Dermis blood vessel endothelial cell (primary cell): Measurements from ENCODE around the gene ELOVL3. TPM values are rescaled to one million over a fixed set of nuclear protein-coding genes. Genes with fewer than 3 reads are reported as not detected.

Experiments used
- DNase-seq: peaks from one replicate; pipeline ENCODE4 v3.0.0; 2010
- total RNA-seq: library from RNA; depleted of rRNA; stranded (reverse); fragments of >200 nt; gene quantifications from 2 replicates; pipeline ENCODE4 v1.2.3, GENCODE V29; 2014

The ELOVL3 gene
- total RNA-seq, 1 donor from 2014 or later, result not detected

DNA sequence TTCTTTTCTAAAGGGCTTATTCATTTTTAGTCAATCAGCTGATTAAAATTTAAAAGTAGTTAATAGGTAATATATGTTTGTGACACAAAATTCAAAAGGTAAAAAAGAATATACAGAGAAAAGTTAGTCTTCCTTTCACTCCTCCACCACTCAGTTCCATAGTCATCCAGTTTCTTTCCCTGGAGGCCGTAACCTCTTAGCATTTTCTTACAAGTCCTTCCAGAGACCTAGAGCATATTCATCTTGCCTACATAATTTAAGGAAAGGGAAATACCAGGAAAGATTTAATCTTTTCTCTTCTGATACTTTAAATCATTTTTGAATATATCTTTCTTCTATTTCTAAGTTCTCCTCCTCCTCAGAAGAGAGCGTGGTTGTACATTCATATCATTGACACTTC, 29.3 kb downstream of the ELOVL3 start:
- DNase-seq, result no peak

DNA sequence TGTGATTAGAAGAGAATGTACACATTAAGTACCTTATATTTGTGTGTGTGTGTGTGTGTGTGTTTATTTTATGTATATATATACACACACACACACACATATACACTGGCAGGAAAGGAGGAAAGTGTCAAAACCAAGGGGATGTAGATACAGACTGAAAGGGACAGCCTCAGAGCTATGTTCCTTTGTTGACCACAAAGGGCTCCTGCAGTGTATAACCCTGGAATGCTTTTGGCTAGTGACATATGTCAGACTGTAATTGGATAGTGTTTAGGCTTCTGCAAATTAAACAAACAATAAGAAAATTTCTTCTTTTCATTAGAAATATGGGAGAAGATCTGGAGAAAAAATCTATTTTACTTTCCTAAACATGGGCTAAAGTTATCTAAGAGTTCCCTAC, 35.1 kb downstream of the ELOVL3 start:
- DNase-seq, result no peak

DNA sequence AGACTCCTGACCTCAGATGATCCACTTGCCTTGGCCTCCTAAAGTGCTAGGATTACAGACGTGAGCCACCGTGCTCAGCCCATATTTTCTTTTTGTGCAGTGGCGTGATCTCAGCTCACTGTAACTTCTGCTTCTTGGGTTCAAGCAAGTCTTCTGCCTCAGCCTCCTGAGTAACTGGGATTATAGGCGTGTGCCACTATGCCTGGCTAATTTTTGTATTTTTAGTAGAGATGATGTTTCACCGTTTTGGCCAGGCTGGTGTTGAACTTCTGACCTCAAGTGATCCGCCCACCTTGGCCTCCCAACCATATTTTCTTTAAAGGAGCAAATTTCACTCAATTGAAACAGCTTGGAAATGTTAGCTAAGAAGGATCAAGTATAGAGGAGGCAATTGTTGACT, 35.7 kb downstream of the ELOVL3 start:
- DNase-seq, result no peak

DNA sequence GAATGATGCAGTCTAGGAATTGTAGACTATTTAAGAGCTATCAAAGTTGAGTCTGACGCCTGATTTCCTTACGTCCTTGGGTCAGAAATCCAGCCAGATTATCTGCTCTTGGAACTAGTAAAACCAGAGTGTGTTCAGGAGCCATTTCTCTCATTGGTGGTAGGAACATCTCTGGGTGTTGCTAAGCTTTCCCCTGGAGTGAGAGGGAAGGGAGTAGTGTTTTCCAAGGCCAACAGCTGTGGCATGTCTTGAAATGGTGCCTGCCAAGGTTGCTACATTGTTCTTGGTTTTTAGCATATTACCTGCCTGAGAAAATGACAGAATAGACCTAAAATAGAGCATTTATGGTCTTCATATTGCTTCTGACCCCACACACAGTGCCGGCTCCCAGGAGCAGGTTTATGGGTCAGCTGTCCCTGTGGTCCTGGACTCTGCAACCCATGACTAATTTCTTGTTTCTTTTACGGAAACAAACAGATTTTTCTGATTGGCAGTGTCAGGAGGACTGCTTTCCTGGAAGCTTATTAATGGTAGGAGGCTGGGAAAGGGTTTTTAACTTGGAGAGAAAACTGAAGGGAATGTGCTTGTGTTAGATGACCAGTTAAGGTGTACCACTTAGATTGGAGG, 36.8 kb downstream of the ELOVL3 start:
- DNase-seq, result peak; percentile 50

DNA sequence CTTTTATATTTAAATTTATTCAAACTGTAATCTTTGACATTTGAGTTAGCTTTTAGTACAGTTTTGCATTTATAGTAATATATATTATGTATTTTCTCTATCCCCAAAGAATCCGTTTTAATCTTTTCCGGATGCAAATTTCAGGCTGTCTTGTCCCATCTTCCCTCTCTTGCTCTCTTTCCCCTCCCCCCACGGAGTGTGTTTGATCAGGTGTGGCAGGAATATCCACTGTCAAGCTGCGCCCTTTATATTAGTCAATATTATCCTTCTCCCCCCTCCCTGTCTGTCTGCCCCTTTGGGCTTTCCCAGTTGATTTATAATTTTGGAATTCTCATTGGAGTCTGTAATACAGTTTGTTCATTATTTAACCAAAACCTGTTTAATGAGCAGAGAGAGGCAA, 38.3 kb downstream of the ELOVL3 start:
- no peak for DNase-seq

DNA sequence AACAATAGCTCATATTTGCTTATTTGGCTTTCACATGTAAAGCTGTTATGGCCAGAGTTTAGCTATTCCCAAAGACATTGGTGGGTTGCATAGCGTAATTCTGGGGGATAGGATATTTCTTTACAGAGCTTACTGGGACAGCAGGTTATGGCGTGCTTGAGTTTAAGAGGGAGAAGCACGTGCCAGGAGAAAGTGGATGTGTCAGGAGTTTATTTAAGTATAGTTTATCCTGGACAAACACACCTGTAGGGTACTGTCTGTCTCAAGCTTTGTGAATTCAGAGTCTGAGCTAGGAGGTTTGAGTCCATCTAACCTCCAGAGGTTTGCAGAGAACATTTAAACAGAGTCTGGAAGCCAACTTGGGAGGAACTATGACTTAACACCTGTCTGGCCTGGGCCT, 40.6 kb downstream of the ELOVL3 start:
- no peak for DNase-seq

DNA sequence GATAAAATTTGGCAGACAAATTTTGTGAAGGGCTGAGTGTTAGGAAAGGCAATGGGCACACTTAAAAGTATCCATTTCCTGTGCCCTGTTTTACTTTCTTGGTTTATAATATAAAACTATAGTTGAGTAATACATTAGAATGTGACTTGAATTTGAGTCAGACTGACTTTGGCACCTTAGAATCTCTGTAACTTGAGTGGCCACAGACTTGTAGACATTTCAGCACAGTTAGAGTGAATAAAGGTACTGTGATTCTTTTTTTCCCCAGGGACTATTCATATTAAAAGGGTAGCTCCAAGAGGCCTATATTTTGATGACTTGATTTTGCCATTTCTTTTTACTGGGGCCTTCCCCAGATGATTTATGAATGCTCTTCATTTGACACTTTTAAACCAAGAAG, 41.6 kb downstream of the ELOVL3 start:
- no peak for DNase-seq

DNA sequence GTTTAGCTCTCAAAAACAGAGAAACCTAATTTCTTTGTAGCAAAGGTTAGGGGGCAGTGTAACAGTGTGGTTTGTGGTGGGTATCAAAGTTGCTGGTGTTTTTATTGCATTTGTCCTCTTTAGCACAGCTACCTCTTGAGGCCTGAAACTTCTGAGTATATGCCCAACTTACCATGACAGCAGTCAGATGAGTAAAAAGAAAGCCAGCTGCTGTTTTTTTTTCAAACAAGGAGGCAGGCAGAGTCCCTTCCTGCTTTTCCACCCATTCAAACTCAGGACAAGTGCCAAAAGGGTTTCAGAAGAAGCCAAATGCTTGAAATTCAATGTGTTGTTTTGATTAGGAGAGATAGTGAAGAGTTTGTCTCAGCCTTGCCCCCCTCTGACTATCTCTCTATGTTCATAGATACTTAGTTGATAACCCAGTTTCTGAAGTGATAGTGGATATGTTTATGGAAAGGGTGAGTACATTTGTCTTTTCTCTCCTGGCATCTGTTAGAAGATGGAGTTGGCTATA, 42.3 kb downstream of the ELOVL3 start:
- DNase-seq, result peak; percentile 35

DNA sequence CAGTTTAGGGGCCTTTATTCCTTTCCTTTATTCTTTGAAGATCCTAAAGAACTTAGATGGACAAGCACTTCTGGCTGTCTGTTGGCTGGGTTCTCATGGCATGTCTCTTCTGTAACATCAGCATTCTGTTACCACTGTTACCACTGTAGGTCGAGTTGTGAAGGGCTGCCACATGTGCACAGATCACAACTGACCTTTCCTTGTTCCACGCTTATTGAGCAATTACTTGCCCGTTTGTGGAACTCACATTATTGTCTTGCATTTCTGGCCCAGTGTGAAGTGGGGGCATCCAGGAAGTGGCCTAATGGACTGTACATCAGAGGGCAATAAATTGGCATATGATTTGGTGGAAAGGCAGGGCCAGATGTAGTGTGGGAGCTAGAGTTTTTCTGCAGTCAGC, 42.9 kb downstream of the ELOVL3 start:
- no peak for DNase-seq

DNA sequence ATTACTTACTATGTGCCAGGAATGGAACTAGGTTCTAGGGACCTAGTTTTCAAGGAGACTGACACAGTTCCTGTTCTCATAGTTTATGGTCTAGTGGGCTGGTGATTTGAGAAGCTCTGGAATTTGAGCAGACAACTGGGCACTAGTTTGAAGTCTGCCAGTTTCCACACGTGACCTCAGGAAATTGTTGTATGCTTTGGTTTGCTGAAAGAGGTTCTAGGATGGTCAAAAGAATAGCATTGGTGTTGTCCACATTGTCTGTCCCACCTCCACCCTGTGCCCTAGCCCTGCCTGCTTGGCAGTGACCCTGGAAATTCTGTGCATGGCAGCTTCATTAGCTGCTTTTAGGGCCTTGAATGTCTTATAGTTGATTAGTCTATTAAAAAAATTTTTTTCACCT, 48.0 kb downstream of the ELOVL3 start:
- DNase-seq, result no peak

DNA sequence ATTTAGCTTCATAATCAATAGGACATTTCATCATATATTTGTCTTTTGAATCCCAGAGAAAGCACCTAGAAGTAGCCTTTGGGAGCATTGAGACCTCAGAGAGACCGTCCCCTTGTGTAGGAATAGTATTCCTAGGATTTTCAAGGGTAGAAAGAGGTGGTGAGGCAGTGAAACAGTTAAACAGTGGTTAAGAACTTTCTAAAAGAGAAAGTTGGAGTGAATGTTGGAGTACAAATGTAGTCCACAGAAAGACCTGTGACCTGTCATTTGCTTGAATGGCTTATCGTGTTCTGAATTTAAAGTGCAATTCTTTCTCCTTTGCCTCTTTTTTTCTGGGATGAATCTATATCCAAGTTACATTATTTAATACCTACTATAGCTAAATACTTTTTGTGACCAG, 49.2 kb downstream of the ELOVL3 start:
- DNase-seq, result no peak

DNA sequence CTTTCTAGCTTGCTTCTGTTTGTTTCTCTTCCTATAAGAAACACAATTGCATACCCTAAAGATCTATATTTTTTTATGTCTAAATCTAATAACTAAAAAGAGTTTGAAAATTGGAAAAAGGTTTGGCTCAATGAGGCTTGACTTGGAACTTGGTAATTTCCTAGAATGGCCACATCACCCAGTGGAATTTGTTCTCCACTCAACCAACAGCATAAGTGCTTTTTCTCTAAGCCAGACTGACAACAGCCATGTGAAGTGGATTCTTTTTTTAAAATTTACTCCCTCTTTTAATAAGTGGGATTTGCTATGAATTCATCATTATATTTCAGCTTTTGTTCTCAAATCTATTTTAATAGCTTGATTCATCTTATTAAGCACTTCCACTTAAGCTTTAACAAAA, 53.0 kb downstream of the ELOVL3 start:
- no peak for DNase-seq

Other genes with a start within 250 kb of the ELOVL3 start
- gene ARMH3, start 170.1 kb upstream of the ELOVL3 start, total RNA-seq, result 9.0 and 9.4 TPM in 2 replicates
- 49.0 and 53.6 TPM in 2 replicates for gene HPS6, start 160.9 kb upstream of the ELOVL3 start, total RNA-seq
- gene LDB1, start 105.9 kb upstream of the ELOVL3 start, total RNA-seq, result 49.6 and 52.1 TPM in 2 replicates
- gene PPRC1, start 93.3 kb upstream of the ELOVL3 start, total RNA-seq, result 14.5 and 15.3 TPM in 2 replicates
- gene NOLC1, start 73.9 kb upstream of the ELOVL3 start, total RNA-seq, result 29.6 and 38.9 TPM in 2 replicates
- gene PITX3, start 15.2 kb downstream of the ELOVL3 start, total RNA-seq, result not detected in 2 replicates
- gene GBF1, start 19.2 kb downstream of the ELOVL3 start, total RNA-seq, result 17.5 and 40.3 TPM in 2 replicates
- gene NFKB2, start 169.4 kb downstream of the ELOVL3 start, total RNA-seq, result 33.0 and 35.7 TPM in 2 replicates
- gene PSD, start 192.5 kb downstream of the ELOVL3 start, total RNA-seq, result 0.23 and 0.34 TPM in 2 replicates
- 9.7 and 12.6 TPM in 2 replicates for gene FBXL15, start 194.5 kb downstream of the ELOVL3 start, total RNA-seq
- 48.5 and 51.2 TPM in 2 replicates for gene CUEDC2, start 206.3 kb downstream of the ELOVL3 start, total RNA-seq
- gene C10orf95, start 225.2 kb downstream of the ELOVL3 start, total RNA-seq, result 0.05 TPM in 1 of 2 replicates, not detected in the other